ENCODE results near the gene HSBP1. TPM values are rescaled to one million over a fixed set of nuclear protein-coding genes. Genes with fewer than 3 reads are reported as not detected.

The HSBP1 gene
- total RNA-seq, 1 donor from 2014 or later: 88.8 TPM

- H3K4me3 Mint-ChIP-seq (ENCODE audit: unreplicated experiment): no peak overlapping the region
- no peak for DNase-seq (ENCODE audit: low spot score)
- no peak for TF ChIP-seq CTCF (IDR thresholded peaks at IDR 0.05)
- H3K27me3 Mint-ChIP-seq (ENCODE audit: low read depth): no peaks in the 10 kb centered on the region
- no peak overlapping the region for H3K27ac Mint-ChIP-seq (ENCODE audit: unreplicated experiment)
- H3K4me1 Mint-ChIP-seq (ENCODE audit: low read depth): no peaks in the 10 kb centered on the region
- H3K9me3 Mint-ChIP-seq (ENCODE audit: low read depth): no peaks in the 10 kb centered on the region
- H3K36me3 Mint-ChIP-seq (ENCODE audit: low read depth): no peaks in the 10 kb centered on the region
These were observed 22.3 kb upstream of the HSBP1 start for GRCh38 chr16:83785455-83785854.

GRCh38 chr16:83789642-83790401, 18.0 kb upstream of the HSBP1 start:
- Mint-ChIP-seq H3K4me3 (ENCODE audit: unreplicated experiment) (no peak overlapping the region), H3K27me3 (ENCODE audit: low read depth) (no peaks in the 10 kb centered on the region), H3K4me1 (ENCODE audit: low read depth) (no peaks in the 10 kb centered on the region), H3K9me3 (ENCODE audit: low read depth) (peaks cover 5% of the 10 kb centered on the region), H3K27ac (ENCODE audit: unreplicated experiment) (no peak overlapping the region), H3K36me3 (ENCODE audit: low read depth) (no peaks in the 10 kb centered on the region)
- no peak for DNase-seq (ENCODE audit: low spot score)
- no peak for TF ChIP-seq CTCF (IDR thresholded peaks at IDR 0.05)

GRCh38 chr16:83791916-83792315, 15.9 kb upstream of the HSBP1 start:
- no peaks in the 10 kb centered on the region for H3K4me1 Mint-ChIP-seq (ENCODE audit: low read depth)
- H3K27me3 Mint-ChIP-seq (ENCODE audit: low read depth): no peaks in the 10 kb centered on the region
- TF ChIP-seq CTCF (IDR thresholded peaks at IDR 0.05): no peak
- no peak overlapping the region for H3K27ac Mint-ChIP-seq (ENCODE audit: unreplicated experiment)
- no peak overlapping the region for H3K4me3 Mint-ChIP-seq (ENCODE audit: unreplicated experiment)
- no peak for DNase-seq (ENCODE audit: low spot score)
- no peaks in the 10 kb centered on the region for H3K36me3 Mint-ChIP-seq (ENCODE audit: low read depth)
- peaks cover 5% of the 10 kb centered on the region for H3K9me3 Mint-ChIP-seq (ENCODE audit: low read depth)

GRCh38 chr16:83792391-83792790, 15.4 kb upstream of the HSBP1 start:
- DNase-seq (ENCODE audit: low spot score): no peak
- H3K36me3 Mint-ChIP-seq (ENCODE audit: low read depth): no peaks in the 10 kb centered on the region
- no peak for TF ChIP-seq CTCF (IDR thresholded peaks at IDR 0.05)
- no peak overlapping the region for H3K27ac Mint-ChIP-seq (ENCODE audit: unreplicated experiment)
- no peak overlapping the region for H3K4me3 Mint-ChIP-seq (ENCODE audit: unreplicated experiment)
- no peaks in the 10 kb centered on the region for H3K4me1 Mint-ChIP-seq (ENCODE audit: low read depth)
- no peaks in the 10 kb centered on the region for H3K27me3 Mint-ChIP-seq (ENCODE audit: low read depth)
- peaks cover 5% of the 10 kb centered on the region for H3K9me3 Mint-ChIP-seq (ENCODE audit: low read depth)

GRCh38 chr16:83793179-83793578, 14.6 kb upstream of the HSBP1 start:
- peaks cover 5% of the 10 kb centered on the region for H3K9me3 Mint-ChIP-seq (ENCODE audit: low read depth)
- H3K4me3 Mint-ChIP-seq (ENCODE audit: unreplicated experiment): no peak overlapping the region

More at GRCh38 chr16:83793179-83793578, 14.6 kb upstream of the HSBP1 start:
- no peaks in the 10 kb centered on the region for H3K27me3 Mint-ChIP-seq (ENCODE audit: low read depth)
- no peaks in the 10 kb centered on the region for H3K4me1 Mint-ChIP-seq (ENCODE audit: low read depth)
- DNase-seq (ENCODE audit: low spot score): no peak
- no peak overlapping the region for H3K27ac Mint-ChIP-seq (ENCODE audit: unreplicated experiment)
- no peak for TF ChIP-seq CTCF (IDR thresholded peaks at IDR 0.05)
- no peaks in the 10 kb centered on the region for H3K36me3 Mint-ChIP-seq (ENCODE audit: low read depth)

Measured in chondrocyte (in vitro differentiated cells).